Hepatocyte (in vitro differentiated cells): ENCODE results near the gene PHACTR2. TPM values are rescaled to one million over a fixed set of nuclear protein-coding genes. Genes with fewer than 3 reads are reported as not detected.
A peak's percentile ranks its signal among the peaks of the same experiment; 100 is the strongest.

Source experiments
- DNase-seq: peaks from one replicate; pipeline ENCODE4 v3.0.0-alpha.2; 2016; ENCODE audit warnings: low spot score
- H2AFZ ChIP-seq: fragments of 200-600 bp; sonication (generic); 2 replicates; pipeline ENCODE4 v1.6.0; 2016; ENCODE audit warnings: antibody characterized with exemption, mild to moderate bottlenecking
- H3K27ac ChIP-seq: fragments of 200-600 bp; sonication (generic); 2 replicates; pipeline ENCODE4 v1.5.1; 2016; ENCODE audit warnings: mild to moderate bottlenecking
- H3K27me3 ChIP-seq: fragments of 200-600 bp; sonication (generic); 2 replicates; pipeline ENCODE4 v1.6.1; 2016
- H3K36me3 ChIP-seq: fragments of 200-600 bp; sonication (generic); replicated peaks from 2 replicates; pipeline ENCODE4 v1.5.1; 2016; ENCODE audit warnings: low read depth; ENCODE audit not compliant: insufficient read depth
- H3K4me1 ChIP-seq: fragments of 200-600 bp; sonication (generic); 2 replicates; pipeline ENCODE4 v1.5.1; 2016; ENCODE audit warnings: mild to moderate bottlenecking, moderate library complexity; ENCODE audit not compliant: insufficient read depth
- H3K4me2 ChIP-seq: fragments of 200-600 bp; sonication (generic); 2 replicates; pipeline ENCODE4 v1.6.0; 2016
- H3K4me3 ChIP-seq: fragments of 200-600 bp; sonication (generic); 2 replicates; pipeline ENCODE4 v1.5.1; 2016; ENCODE audit warnings: mild to moderate bottlenecking
- H3K79me2 ChIP-seq: fragments of 200-600 bp; sonication (generic); 2 replicates; pipeline ENCODE4 v1.6.0; 2017; ENCODE audit warnings: mild to moderate bottlenecking
- H3K9me2 ChIP-seq: fragments of 200-600 bp; sonication (generic); replicated peaks from 2 replicates; pipeline ENCODE4 v1.6.0; 2017; ENCODE audit warnings: mild to moderate bottlenecking; ENCODE audit not compliant: insufficient read depth
- H3K9me3 ChIP-seq: fragments of 200-600 bp; sonication (generic); 2 replicates; pipeline ENCODE4 v1.5.1; 2016; ENCODE audit warnings: low read depth, mild to moderate bottlenecking
- H4K20me1 ChIP-seq: fragments of 200-600 bp; sonication (generic); 2 replicates; pipeline ENCODE4 v1.6.0; 2016; ENCODE audit warnings: mild to moderate bottlenecking; ENCODE audit not compliant: insufficient read depth, poor library complexity, severe bottlenecking
- CTCF ChIP-seq: fragments of 200-600 bp; sonication (generic); IDR thresholded peaks from 2 replicates; pipeline ENCODE4 v1.5.1; 2016; ENCODE audit warnings: antibody characterized with exemption, mild to moderate bottlenecking; ENCODE audit not compliant: poor library complexity
- EZH2 ChIP-seq: fragments of 200-600 bp; sonication (generic); IDR thresholded peaks from 2 replicates; pipeline ENCODE4 v1.6.1; 2016; ENCODE audit warnings: antibody characterized with exemption, mild to moderate bottlenecking, borderline replicate concordance
- EZH2phosphoT487 ChIP-seq: fragments of 200-600 bp; sonication (generic); IDR thresholded peaks from one replicate; pipeline ENCODE4 v1.6.1; 2018; ENCODE audit warnings: antibody characterized with exemption, mild to moderate bottlenecking, low read depth, moderate library complexity; ENCODE audit not compliant: unreplicated experiment, severe bottlenecking
- WGBS: methylation state at CpG from one replicate; pipeline ENCODE4 v1.1.6; 2016; ENCODE audit warnings: low lambda C conversion rate; ENCODE audit errors: missing lambda C conversion rate; 5-methylcytosine and 5-hydroxymethylcytosine counted together
- polyA plus RNA-seq: library from polyadenylated mRNA; unstranded; fragments of >200 nt; fragmentation: Nextera tagmentation; extraction: Ambion mirVana; gene quantifications from 2 replicates; pipeline ENCODE4 v1.2.1, GENCODE V29; 2016
- total RNA-seq: library from RNA; depleted of rRNA; stranded (reverse); fragments of >200 nt; gene quantifications from 2 replicates; pipeline ENCODE4 v1.2.3, GENCODE V29; 2014

PHACTR2 gene
- total and polyA plus RNA-seq, 2 experiments from 2014 or later, result 86.6 to 111 TPM

GRCh38 chr6:143817621-143818020 lies 139.9 kb downstream of the PHACTR2 start:
- Histone ChIP-seq H3K9me2 (no peaks in the 10 kb centered on the region), H3K27me3 (no peaks in the 10 kb centered on the region), H3K79me2 (no peaks in the 10 kb centered on the region), H3K4me3 (no peak overlapping the region), H4K20me1 (no peaks in the 10 kb centered on the region), H3K9me3 (no peaks in the 10 kb centered on the region), H3K4me2 (no peak overlapping the region), H3K4me1 (no peaks in the 10 kb centered on the region), H3K36me3 (no peaks in the 10 kb centered on the region), H3K27ac (no peak overlapping the region), H2AFZ (no peak overlapping the region)
- DNase-seq, result no peak
- TF ChIP-seq EZH2, result no peak
- no peak for TF ChIP-seq CTCF
- TF ChIP-seq EZH2phosphoT487, result no peak

DNA sequence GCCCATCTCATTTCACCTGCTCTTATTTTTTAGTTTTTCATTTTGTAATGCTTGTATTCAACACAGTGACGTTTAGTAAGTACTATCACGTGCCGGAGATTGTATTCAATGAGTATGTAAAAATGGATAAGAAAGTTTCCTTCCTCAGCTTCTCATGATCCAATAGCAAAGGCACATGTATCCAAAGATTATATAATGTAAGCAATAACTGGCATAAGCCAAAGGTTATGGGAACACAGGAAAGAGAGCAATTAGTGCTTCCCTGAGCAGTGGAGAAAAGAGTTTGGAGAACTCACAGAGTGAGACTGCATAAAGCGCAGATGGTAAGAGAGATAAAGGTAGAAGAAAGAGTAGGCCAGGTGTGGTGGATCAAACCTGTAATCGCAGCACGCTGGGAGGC lies 143.6 kb downstream of the PHACTR2 start:
- Histone ChIP-seq H3K4me2 (no peak overlapping the region), H3K4me1 (no peaks in the 10 kb centered on the region), H4K20me1 (no peaks in the 10 kb centered on the region), H3K9me3 (no peaks in the 10 kb centered on the region), H3K9me2 (no peaks in the 10 kb centered on the region), H3K27me3 (no peaks in the 10 kb centered on the region), H2AFZ (no peak overlapping the region), H3K4me3 (no peak overlapping the region), H3K27ac (no peak overlapping the region), H3K79me2 (no peaks in the 10 kb centered on the region), H3K36me3 (no peaks in the 10 kb centered on the region)
- WGBS, result 82% methylated on average over 6 of the region's 6 CpGs
- TF ChIP-seq CTCF, result no peak
- no peak for TF ChIP-seq EZH2
- no peak for TF ChIP-seq EZH2phosphoT487
- no peak for DNase-seq

DNA sequence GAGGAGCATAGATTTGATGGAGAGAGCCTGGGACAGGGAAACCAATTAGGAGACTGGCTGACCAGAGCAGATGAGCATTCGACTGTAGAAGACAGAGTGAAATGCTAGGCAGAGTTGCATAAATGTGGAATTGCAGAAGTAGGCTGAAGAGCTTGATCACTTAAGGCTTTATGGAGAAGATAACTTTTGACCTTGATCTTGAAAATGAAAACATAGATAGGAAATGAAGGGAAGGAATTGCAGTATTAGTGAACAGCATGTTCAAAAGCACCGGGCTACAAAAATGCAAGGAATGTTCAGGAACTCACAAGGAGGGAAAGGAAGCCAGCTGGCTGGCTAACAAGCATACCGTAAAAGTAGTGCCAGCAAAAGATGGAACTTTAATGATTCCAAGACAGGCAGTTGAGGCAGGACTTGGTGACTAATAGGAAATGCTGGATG lies 144.8 kb downstream of the PHACTR2 start:
- H3K4me1 ChIP-seq, result no peaks in the 10 kb centered on the region
- no peaks in the 10 kb centered on the region for H3K27me3 ChIP-seq
- no peaks in the 10 kb centered on the region for H3K36me3 ChIP-seq
- no peak overlapping the region for H2AFZ ChIP-seq
- H3K79me2 ChIP-seq, result no peaks in the 10 kb centered on the region
- H3K4me2 ChIP-seq, result no peak overlapping the region
- no peak overlapping the region for H3K4me3 ChIP-seq
- no peak for DNase-seq
- no peaks in the 10 kb centered on the region for H4K20me1 ChIP-seq
- no peak for TF ChIP-seq CTCF
- no peak for TF ChIP-seq EZH2
- WGBS, result 36% methylated on average over 3 of the region's 3 CpGs
- peak overlapping the region; percentile 5 for H3K27ac ChIP-seq
- H3K9me2 ChIP-seq, result no peaks in the 10 kb centered on the region
- H3K9me3 ChIP-seq, result no peaks in the 10 kb centered on the region

DNA sequence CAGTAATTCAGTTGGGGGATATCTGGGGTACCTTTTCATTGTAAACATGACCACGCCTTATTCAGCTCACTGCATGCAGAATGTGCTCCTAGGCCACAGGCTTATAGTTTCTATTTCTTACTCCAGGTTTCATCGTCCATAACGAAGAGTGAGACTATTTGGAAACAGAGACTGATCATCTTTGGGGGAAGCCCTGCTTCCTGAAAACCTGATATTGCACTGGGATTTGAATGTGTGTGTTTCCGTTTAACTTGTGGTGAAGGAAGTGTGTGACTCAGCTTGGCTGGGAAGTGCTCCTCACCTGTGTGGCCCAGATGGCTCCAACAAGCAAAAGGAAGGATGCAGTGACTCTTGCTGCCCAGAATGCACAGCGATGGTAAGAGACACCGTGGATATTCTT lies 145.8 kb downstream of the PHACTR2 start:
- H4K20me1 ChIP-seq, result no peaks in the 10 kb centered on the region
- WGBS, result 91% methylated on average over 6 of the region's 6 CpGs
- no peaks in the 10 kb centered on the region for H3K79me2 ChIP-seq
- no peak overlapping the region for H3K27ac ChIP-seq
- H2AFZ ChIP-seq, result no peak overlapping the region
- H3K9me2 ChIP-seq, result no peaks in the 10 kb centered on the region
- no peak for TF ChIP-seq CTCF
- no peak for TF ChIP-seq EZH2
- no peak for TF ChIP-seq EZH2phosphoT487
- H3K36me3 ChIP-seq, result no peaks in the 10 kb centered on the region
- H3K4me1 ChIP-seq, result no peaks in the 10 kb centered on the region
- no peaks in the 10 kb centered on the region for H3K9me3 ChIP-seq
- H3K27me3 ChIP-seq, result no peaks in the 10 kb centered on the region
- no peak overlapping the region for H3K4me2 ChIP-seq
- DNase-seq, result no peak
- H3K4me3 ChIP-seq, result no peak overlapping the region
